Endothelial cell (in vitro differentiated cells): Measurements from ENCODE around the gene ZDHHC11B. TPM values are rescaled to one million over a fixed set of nuclear protein-coding genes. Genes with fewer than 3 reads are reported as not detected.
"Not testable (repeated sequence)": the region's sequence is repeated elsewhere in the genome, so short reads cannot be mapped to it uniquely, and the experiment has no call there.

Experiments
- DNase-seq: peaks from one replicate; pipeline ENCODE4 v3.0.0; 2021; ENCODE audit warnings: low spot score
- H3K27ac Mint-ChIP-seq: one replicate; pipeline ENCODE4 v1.8.0; 2021; ENCODE audit warnings: mixed read lengths, inconsistent platforms; ENCODE audit not compliant: unreplicated experiment
- H3K27me3 Mint-ChIP-seq: one replicate; pipeline ENCODE4 v1.8.0; 2021; ENCODE audit warnings: mild to moderate bottlenecking, moderate library complexity, mixed read lengths, inconsistent platforms; ENCODE audit not compliant: unreplicated experiment
- H3K36me3 Mint-ChIP-seq: one replicate; pipeline ENCODE4 v1.8.0; 2021; ENCODE audit warnings: mild to moderate bottlenecking, low read depth, mixed read lengths, inconsistent platforms; ENCODE audit not compliant: unreplicated experiment
- H3K4me1 Mint-ChIP-seq: one replicate; pipeline ENCODE4 v1.8.0; 2021; ENCODE audit warnings: mild to moderate bottlenecking, mixed read lengths, inconsistent platforms; ENCODE audit not compliant: unreplicated experiment
- H3K4me3 Mint-ChIP-seq: one replicate; pipeline ENCODE4 v1.8.0; 2021; ENCODE audit warnings: mild to moderate bottlenecking, mixed read lengths, inconsistent platforms; ENCODE audit not compliant: unreplicated experiment
- H3K9me3 Mint-ChIP-seq: one replicate; pipeline ENCODE4 v1.8.0; 2021; ENCODE audit warnings: mixed read lengths, inconsistent platforms; ENCODE audit not compliant: unreplicated experiment
- CTCF ChIP-seq: fragments of 200-600 bp; sonication (generic); IDR thresholded peaks from one replicate; pipeline ENCODE4 v1.5.0; 2021; ENCODE audit warnings: antibody characterized with exemption; ENCODE audit not compliant: unreplicated experiment
- total RNA-seq: library from RNA; stranded (reverse); fragmentation: NEBNext Ultra II Directional; extraction: Animal tissue kit (Norgen Biotek cat#: 25700); gene quantifications from one replicate; pipeline ENCODE4 v1.2.1, GENCODE V29; 2021; ENCODE audit not compliant: unreplicated experiment

ZDHHC11B gene
- total RNA-seq, 1 donor from 2014 or later: not detected

DNA sequence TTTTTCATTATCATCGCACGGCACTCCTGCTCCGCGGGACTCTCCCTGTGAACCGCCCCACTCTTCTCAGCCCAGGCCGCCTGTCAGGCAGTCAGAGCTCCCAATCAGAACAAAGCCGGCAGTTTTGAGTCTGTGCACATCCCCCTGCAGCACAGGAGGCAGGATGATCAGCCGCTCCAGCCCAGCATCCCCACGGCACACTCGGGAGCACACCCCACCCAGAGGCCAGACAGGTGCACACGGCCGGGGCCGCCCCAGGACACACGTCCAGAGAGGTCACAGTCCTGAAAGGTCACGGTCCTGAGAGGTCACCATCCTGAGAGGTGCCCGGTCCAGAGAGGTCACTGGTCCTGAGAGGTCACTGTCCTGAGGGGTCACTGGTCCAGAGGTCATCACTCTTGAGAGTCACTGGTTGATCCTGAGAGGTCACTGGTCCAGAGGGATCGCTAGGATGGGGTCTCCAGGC is 99.7 kb downstream of the ZDHHC11B start:
- H3K9me3 Mint-ChIP-seq: no peaks in the 10 kb centered on the region
- H3K36me3 Mint-ChIP-seq: no peaks in the 10 kb centered on the region
- H3K27ac Mint-ChIP-seq: no peak overlapping the region
- DNase-seq: no peak
- no peaks in the 10 kb centered on the region for H3K4me1 Mint-ChIP-seq
- no peak for TF ChIP-seq CTCF
- H3K27me3 Mint-ChIP-seq: peaks cover 13% of the 10 kb centered on the region
- no peak overlapping the region for H3K4me3 Mint-ChIP-seq

DNA sequence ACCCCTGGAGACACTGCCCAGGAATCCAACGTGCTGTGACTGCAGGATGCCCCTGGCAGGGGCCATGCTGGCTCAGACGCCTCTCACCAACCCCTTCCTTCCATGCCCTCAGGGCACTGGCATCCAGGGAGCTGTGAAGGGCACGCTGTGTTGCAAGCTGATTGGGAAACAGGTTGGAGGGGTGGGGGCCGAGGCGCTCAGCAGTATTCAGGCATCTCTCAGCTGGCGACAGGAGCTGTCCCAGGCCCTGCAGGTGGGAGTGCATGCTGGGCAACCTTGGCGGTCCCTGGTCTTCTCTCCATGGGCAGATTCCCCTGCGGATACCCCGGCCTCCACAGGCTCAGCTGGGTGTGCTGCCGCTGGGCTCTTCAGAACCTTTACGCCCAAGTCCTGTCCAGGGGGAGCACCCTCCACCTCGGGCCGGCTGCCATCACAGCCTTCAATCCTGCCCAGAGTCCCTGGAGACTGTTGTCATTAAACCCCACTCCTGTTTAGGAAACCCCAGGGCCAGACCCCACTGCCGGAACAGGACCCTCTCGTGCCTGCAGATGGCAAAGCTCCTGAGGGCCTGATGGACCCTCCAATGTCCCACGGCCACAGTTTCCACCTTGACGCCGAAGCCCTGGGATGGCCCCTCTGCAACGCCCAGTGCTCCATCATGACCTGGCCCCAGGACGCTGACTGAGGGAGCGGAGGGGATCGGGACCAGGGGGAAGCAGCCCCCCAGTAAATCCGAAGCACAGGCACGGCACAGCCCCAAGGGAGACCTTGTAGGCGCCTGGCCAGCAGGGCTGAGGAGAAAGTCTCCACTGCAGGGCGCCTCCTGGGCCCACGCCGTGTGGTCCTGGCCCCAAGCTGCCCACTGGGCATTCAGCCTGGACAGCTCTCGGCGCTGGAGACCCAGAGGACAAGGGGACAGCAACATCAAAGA is 100.7 kb downstream of the ZDHHC11B start:
- Mint-ChIP-seq H3K9me3 (no peaks in the 10 kb centered on the region), H3K27me3 (peaks cover 13% of the 10 kb centered on the region), H3K4me1 (no peaks in the 10 kb centered on the region), H3K27ac (no peak overlapping the region), H3K4me3 (no peak overlapping the region), H3K36me3 (no peaks in the 10 kb centered on the region)
- no peak for TF ChIP-seq CTCF
- no peak for DNase-seq

DNA sequence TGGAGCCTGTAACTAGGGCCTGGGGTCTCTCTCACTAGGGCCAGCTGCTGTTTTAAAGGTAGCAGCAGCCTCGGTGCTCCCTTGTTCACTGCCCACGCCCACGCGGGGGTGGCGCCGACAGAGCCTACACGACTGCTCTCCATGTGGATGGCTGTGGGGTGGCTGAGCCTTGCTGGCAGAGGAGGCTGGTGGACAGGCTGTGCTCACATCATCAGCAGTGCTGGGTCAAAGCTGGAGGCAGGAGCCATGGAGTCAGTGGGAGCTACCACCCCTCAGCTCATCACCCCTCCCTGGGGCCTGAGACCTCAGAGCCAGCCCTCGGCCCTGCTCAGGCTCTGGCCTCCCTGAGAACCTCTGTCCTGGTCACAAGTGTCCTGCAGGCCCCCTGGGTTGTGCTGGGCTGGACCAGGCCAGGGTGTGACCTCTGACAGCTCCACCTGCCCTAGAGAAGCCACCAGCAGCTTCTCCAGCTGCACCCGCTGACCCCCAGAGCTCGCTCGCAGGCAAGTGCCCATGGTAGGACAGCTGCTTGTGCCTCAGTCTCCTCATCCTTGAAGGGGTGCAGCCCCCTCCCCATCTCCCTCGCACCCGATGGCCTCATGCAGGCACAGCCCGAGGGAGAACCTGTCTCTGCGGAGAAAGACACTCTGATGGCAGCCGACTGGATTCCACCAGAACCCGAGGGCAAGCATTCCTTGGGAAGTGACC is 101.7 kb downstream of the ZDHHC11B start:
- H3K9me3 Mint-ChIP-seq, H3K36me3 Mint-ChIP-seq, DNase-seq, H3K4me1 Mint-ChIP-seq, H3K27ac Mint-ChIP-seq, H3K4me3 Mint-ChIP-seq: not testable (repeated sequence)
- H3K27me3 Mint-ChIP-seq: peaks cover 13% of the 10 kb centered on the region

DNA sequence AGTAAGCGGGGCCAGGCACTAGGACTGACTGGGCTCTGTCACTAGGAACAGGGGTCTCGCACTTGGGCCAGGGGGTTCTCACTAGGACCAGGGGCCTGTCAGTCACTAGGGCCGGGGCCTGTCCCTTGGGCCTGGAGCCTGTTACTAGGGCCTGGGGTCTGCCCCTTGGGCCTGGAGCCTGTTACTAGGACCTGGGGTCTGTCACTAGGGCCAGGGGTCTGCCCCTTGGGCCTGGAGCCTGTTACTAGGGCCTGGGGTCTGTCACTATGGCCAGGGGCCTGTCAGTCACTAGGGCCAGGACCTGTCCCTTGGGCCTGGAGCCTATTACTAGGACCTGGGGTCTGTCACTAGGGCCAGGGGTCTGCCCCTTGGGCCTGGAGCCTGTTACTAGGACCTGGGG is 102.3 kb downstream of the ZDHHC11B start:
- not testable (repeated sequence) for H3K36me3 Mint-ChIP-seq, H3K4me3 Mint-ChIP-seq, H3K4me1 Mint-ChIP-seq, H3K27ac Mint-ChIP-seq, DNase-seq, H3K9me3 Mint-ChIP-seq
- H3K27me3 Mint-ChIP-seq: peaks cover 16% of the 10 kb centered on the region

DNA sequence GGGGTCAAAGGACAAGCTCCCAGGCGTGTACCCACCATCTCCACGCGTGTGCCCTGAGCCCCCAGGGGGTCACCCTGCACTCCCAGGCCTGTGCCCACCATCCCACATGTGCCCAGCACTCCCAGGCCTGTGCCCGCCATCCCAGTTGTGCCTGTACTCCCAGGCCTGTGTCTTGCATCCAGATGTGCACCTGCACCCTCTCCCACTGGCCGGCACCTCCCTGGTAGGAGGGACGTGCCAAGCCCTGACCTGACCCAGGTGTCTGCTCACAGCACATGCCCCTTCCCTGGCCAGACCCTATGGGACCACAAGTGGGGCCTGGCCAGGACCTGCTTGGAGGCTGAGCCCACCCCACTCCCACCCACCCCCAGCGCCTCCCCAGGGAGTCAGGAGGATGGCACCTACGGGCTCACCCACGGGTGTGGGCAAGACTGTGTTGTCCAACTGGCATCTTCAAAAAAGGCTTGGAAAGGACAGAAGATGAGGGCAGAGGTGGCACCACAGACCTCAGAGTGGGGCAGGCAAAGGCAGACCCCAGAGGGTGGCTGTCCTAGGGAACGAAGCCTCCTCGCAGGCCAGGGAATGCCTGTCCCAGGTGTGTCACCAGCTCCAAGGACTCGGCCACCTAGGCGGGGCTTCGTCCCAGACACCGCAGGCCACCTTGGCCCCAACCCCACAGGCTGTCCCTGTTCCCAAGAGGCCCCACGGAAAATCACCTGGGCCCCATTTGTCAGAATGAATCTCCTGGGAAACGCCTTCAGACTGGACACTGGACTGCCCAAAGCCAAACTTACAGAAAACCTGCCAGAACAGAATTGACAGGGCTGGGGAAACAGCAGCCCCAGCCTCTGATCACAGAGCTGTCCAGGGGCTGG is 103.0 kb downstream of the ZDHHC11B start:
- not testable (repeated sequence) for DNase-seq

GRCh38 chr5:680836-681235 is 103.7 kb downstream of the ZDHHC11B start:
- H3K27me3 Mint-ChIP-seq: peaks cover 22% of the 10 kb centered on the region
- not testable (repeated sequence) for H3K9me3 Mint-ChIP-seq, H3K27ac Mint-ChIP-seq, H3K36me3 Mint-ChIP-seq, DNase-seq, H3K4me1 Mint-ChIP-seq, H3K4me3 Mint-ChIP-seq

More for the DNA sequence above, 103.0 kb downstream of the ZDHHC11B start:
- not testable (repeated sequence) for H3K9me3 Mint-ChIP-seq, H3K4me3 Mint-ChIP-seq, H3K27ac Mint-ChIP-seq, H3K36me3 Mint-ChIP-seq, H3K4me1 Mint-ChIP-seq
- peaks cover 17% of the 10 kb centered on the region for H3K27me3 Mint-ChIP-seq

DNA sequence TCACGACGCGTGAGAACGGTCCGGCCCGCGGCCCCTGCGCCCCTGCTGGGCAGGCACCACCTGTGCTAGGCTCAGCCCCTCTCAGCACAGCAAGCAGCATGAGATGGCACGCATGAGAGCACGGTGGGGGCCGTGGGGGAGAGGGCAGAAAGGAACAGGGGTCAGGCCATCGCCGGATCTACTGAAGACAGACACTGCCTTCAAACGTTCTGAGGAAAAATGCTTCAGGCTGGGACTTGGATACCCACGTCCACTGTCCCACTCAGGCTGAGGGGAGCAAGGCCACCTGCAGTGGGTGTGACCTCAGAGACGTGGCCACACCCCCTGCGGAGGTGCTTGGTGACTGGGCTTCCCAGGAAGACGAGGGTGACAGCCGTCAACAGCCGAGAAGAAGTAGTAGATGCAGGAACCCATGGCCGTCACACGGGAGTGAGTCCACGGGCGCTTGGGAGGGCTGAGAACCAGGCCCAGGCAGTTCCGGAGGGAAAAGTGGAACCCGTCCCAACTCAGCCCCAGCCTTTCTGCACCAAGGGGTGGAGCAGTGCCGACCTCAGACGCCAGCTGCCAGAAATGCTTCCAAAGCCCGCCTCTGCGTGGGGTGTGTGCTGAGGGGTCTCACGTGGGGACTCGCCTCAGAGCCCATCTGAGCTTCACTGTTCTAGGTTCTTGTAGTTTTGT is 104.3 kb downstream of the ZDHHC11B start:
- DNase-seq, H3K36me3 Mint-ChIP-seq, H3K9me3 Mint-ChIP-seq, H3K4me1 Mint-ChIP-seq, H3K4me3 Mint-ChIP-seq, H3K27ac Mint-ChIP-seq: not testable (repeated sequence)
- peaks cover 24% of the 10 kb centered on the region for H3K27me3 Mint-ChIP-seq

DNA sequence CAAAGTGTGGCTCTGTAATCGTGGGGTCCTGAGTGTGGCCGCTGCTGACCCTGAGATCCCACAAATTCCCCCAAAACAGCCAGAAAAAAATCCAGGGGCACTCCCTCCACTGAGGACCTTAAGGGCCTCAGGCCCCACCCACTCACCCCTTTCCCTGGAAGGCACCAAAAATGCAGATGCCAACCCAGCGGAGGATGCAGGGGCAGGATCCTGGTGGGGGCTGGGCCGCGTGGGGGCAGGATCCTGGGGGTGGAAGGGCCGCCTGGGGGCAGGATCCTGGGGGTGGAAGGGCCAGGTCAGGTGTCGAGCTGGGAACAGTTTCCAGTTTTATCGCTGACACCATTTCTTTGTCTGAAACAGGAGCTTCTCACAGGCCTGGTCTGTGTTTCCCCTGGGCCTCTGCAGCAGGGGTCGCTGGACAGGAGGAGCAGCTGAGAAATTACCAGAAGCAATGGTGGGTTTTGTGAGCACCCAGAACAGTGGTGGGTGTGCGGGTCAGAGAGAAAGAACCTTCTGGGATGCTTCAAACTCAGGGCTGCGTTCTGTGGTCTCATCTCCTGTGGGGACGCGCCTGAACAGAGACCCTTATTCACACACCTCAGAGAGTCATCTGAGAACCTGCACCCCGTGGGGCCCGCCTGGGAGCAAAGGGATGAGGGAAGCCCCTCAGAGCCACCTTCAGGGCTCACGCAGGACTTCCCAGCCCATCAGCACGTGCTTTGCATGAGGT is 105.2 kb downstream of the ZDHHC11B start:
- H3K36me3 Mint-ChIP-seq, H3K9me3 Mint-ChIP-seq, H3K4me3 Mint-ChIP-seq, H3K27ac Mint-ChIP-seq, H3K4me1 Mint-ChIP-seq, DNase-seq: not testable (repeated sequence)
- H3K27me3 Mint-ChIP-seq: peaks cover 22% of the 10 kb centered on the region
